LNCaP clone FGC (cell line): Measurements from ENCODE around the gene TSSK6.

Experiments used
- DNase-seq: peaks from one replicate; pipeline ENCODE4 v3.0.0-alpha.2; 2011; ENCODE audit warnings: low read depth
- H3K4me3 ChIP-seq: 2 replicates; pipeline ENCODE4 v1.5.1; 2011; ENCODE audit warnings: mild to moderate bottlenecking, low read depth, low read length, control low read depth
- TF ChIP-seq, protein P1 (sequence below): IDR thresholded peaks from 2 replicates; pipeline ENCODE4 v1.5.1; 2012; ENCODE audit warnings: mild to moderate bottlenecking; ENCODE audit not compliant: control insufficient read depth, insufficient read depth; ENCODE audit errors: extremely low read depth

TSSK6 gene

DNA sequence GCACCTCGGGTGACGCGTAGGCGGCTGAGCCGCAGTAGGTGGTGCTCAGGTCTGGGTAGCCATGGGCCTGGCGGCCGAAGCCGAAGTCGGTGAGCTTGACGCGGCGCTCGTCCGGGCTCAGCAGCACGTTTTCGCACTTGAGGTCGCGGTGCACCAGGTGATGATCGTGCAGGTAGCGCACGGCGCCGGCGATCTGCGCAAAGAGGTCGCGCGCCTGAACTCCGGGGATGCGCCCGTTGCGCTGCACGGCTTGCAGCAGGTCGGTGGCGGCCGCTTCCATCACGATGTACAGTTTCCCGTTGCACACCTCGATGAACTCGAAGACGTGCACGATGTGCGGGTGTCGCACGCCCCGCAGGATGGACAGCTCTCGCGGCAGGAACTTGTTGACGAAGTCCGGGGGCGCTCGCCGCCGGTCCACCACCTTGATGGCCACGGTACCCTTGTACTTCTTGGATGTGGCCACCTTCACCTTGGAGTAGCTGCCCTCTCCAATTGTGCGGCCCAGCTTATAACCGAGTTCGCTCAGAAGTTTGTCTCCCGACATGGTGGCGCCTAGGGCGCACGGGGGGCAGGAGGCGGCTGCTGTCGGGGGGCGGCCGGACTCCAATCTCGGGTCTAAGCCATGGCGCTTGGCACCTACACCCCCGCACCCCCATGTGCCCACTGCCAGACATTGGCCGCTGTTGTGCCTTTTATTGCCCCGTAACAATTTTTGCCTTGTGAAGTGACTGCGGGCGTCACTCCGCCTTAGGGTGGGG lies at the start of gene TSSK6:
TSS of gene TSSK6 (minus strand) at position 668 of the 761 bp plus-strand sequence. CDS start at position 547, 121 bp downstream.
- no peak for DNase-seq
- TF ChIP-seq, protein P1, sequence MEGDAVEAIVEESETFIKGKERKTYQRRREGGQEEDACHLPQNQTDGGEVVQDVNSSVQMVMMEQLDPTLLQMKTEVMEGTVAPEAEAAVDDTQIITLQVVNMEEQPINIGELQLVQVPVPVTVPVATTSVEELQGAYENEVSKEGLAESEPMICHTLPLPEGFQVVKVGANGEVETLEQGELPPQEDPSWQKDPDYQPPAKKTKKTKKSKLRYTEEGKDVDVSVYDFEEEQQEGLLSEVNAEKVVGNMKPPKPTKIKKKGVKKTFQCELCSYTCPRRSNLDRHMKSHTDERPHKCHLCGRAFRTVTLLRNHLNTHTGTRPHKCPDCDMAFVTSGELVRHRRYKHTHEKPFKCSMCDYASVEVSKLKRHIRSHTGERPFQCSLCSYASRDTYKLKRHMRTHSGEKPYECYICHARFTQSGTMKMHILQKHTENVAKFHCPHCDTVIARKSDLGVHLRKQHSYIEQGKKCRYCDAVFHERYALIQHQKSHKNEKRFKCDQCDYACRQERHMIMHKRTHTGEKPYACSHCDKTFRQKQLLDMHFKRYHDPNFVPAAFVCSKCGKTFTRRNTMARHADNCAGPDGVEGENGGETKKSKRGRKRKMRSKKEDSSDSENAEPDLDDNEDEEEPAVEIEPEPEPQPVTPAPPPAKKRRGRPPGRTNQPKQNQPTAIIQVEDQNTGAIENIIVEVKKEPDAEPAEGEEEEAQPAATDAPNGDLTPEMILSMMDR = no peak
- H3K4me3 ChIP-seq = peak within 1 kb of the TSS; percentile 97

DNA sequence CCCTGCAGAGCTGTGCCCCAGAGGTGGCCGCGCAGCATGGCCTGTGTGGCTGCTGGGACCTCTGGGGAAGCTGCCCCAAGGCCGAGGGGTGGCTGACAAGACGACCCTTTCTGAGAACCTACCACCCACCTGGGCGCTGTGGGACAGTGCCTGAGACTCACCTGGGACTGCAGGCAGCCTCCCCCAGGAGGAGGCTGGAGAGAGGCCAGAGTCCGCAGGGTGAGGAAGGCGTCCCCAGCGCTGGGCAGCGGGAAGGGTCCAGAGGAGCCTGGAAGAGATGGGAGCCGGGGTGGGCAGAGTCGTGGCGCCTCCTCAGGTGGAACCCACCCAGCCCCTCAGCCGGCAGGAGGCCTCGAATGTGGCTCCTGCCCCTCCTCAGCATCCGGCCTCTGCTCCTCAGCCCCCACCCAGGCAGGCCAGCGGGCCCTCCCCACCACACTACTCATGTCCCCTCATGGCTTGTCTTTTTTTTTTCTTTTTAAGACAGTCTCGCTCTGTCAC lies 48.0 kb upstream of the TSSK6 start:
- TF ChIP-seq, protein P1 = no peak
- no peak overlapping the region for H3K4me3 ChIP-seq
- no peak for DNase-seq

DNA sequence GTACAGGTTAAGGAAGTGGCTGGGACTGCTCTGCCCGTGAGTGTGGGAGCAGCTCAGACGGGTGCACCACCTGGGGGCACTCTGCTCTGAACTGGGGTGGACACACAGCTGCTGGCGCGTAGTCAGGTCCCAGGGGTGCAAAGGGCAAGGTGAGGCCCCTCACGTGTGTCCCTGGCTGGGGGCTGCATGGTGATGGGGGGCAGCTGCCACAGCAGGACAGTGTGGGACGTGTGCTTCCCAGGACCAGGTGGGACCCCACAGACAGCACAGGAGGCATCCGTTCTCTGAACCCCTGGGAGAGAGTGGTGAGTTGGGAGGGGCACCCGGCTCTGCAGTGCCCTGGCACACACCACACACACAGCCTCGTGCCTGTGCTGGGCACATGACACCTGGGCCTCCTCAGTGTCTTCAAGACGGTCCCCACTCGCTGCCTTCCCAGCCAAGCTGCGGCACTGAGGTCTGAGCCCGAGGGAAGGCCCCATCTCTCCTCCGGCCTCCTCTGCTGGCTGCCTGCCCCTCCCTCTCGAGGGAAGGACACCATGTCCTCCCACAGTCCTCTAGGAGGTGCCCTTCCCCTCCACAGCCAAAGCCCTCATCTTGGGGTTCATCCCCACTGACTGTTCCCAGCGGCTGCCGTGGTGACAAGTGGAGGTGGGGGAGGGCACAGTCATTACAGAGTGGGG lies 47.5 kb upstream of the TSSK6 start:
- DNase-seq = no peak
- no peak overlapping the region for H3K4me3 ChIP-seq
- TF ChIP-seq, protein P1 = no peak

DNA sequence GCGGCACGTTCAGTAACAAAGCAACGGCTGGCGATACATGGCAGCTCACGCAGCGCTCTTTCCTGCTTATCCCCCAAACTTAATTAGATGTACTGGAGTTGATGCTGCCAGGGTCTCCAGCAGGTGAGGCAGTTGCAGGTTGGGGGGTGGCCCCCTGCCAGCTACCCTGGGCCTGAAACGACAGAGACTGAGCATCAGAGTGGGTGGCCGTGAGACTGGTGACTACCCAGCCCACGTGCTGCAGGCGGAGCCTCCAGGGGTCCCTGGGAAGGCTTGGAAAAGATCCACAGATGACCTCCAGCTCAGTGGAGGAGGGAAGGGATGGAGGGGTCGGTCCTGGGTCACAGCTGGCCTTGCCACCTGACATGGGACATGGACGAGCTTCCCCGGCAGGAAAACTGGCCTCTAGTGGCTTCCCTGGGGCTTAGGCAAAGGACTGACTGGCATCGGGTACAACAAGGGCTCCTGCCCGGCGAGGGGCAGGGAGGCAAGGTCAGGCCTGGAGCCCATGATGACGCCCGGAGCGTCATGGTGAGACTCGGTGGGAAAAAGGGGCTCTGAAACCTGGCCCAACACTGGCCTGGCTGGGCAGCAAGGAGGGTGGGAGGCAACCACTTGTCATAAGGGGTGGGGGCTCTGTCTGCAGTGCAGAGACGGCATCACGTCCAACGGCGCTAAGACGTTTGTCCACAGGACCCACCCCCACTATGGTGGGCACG lies 46.8 kb upstream of the TSSK6 start:
- no peak overlapping the region for H3K4me3 ChIP-seq
- TF ChIP-seq, protein P1 = no peak
- no peak for DNase-seq

DNA sequence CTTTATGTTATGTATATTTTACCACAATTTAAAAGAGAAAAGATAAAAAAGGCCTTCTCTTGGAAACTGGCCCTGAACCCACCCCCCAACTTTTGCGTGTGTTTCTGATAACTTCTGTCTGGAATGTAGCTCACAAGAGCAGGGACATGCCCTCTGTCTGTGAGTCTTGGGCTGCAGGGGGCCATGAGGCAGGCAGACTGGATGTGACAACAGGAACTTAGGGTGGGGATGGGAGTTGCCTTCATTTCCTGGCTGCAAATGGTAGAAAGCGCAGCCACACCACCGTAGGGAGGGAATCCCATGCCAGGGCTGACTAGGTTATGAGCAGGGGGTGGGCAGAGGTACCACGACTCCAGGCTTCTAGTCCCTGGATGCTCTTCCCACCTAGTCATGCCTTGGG lies 44.6 kb upstream of the TSSK6 start:
- TF ChIP-seq, protein P1 = no peak

DNA sequence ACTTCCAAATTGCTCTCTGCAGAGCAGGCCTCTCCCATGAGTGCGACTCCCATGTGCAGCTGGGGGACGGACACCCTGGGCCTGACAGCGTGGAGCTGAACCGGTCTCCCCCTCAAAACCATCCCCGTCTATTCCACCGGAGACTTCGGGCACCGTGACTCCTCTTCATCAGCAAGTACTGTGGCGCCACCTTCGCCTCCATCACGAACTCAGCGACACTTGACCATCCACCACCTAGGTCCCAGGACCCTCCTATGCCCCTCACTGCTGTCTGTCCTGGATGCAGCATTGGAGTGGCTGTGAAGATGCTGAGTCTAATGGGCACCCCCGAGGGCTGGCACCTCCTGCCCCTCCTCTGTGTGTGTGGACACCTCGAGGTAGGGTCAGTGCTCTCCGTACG lies 43.3 kb upstream of the TSSK6 start:
- TF ChIP-seq, protein P1 = no peak
- H3K4me3 ChIP-seq = no peak overlapping the region
- DNase-seq = no peak

More for the DNA sequence above, 44.6 kb upstream of the TSSK6 start:
- DNase-seq = no peak
- H3K4me3 ChIP-seq = no peak overlapping the region
